Naive thymus-derived CD4-positive, alpha-beta T cell (primary cell): ENCODE data around the gene ADARB1. TPM values are rescaled to one million over a fixed set of nuclear protein-coding genes. Genes with fewer than 3 reads are reported as not detected.

Experiments
- ATAC-seq: fragments of 150-1000 bp; cut with Tn5 transposase; 2 replicates; pipeline ENCODE4 v1.10.0; 2021; ENCODE audit warnings: mild to moderate bottlenecking, moderate library complexity
- CTCF ChIA-PET: fragments of 350-600 bp; sonication (Branson Sonifier 250); formaldehyde crosslinking; loops from one replicate; lab custom pipeline; 2021; ENCODE audit warnings: antibody characterized with exemption; lab: Charles Lee
- POLR2A ChIA-PET: fragments of 350-600 bp; sonication (Branson Sonifier 250); formaldehyde crosslinking; loops from one replicate; lab custom pipeline; 2021; ENCODE audit warnings: antibody characterized with exemption, inconsistent platforms; lab: Charles Lee
- DNase-seq, 9 donors: peaks; one replicate each; pipeline versions ENCODE4 v3.0.0 to v3.0.0-alpha.2; 2020 to 2022; ENCODE audit warnings: mixed read lengths in 1 of 9
- H3K27ac ChIP-seq: one replicate; pipeline ENCODE4 v1.7.0; 2013; ENCODE audit warnings: mild to moderate bottlenecking, low read depth, low read length, moderate library complexity
- H3K27me3 ChIP-seq, 2 donors: one replicate each; pipeline ENCODE4 v1.7.0; 2013; ENCODE audit warnings: low read length in 2 of 2, mild to moderate bottlenecking in 2 of 2, moderate library complexity in 2 of 2; ENCODE audit not compliant: control insufficient read depth in 2 of 2, insufficient read depth in 2 of 2
- H3K36me3 ChIP-seq, 3 experiments: 1 replicate in 2 of 3; 2 replicates in 1 of 3; pipeline ENCODE4 v1.7.0; 2013; ENCODE audit warnings: low read length in 3 of 3, mild to moderate bottlenecking in 3 of 3, moderate library complexity in 1 of 3; ENCODE audit not compliant: insufficient read depth in 3 of 3, control insufficient read depth in 2 of 3
- H3K4me1 ChIP-seq, 2 donors: one replicate each; pipeline ENCODE4 v1.7.0; 2013; ENCODE audit warnings: low read length in 2 of 2, mild to moderate bottlenecking in 2 of 2, moderate library complexity in 1 of 2; ENCODE audit not compliant: control insufficient read depth in 2 of 2, insufficient read depth in 2 of 2
- H3K4me3 ChIP-seq: 2 replicates; pipeline ENCODE4 v1.7.0; 2013; ENCODE audit warnings: mild to moderate bottlenecking, low read length
- H3K9me3 ChIP-seq, 3 experiments: 1 replicate in 2 of 3; 2 replicates in 1 of 3; pipeline ENCODE4 v1.7.0; 2013; ENCODE audit warnings: low read length in 3 of 3; ENCODE audit not compliant: control insufficient read depth in 2 of 3
- H3K27ac Mint-ChIP-seq, 9 donors: one replicate each; pipeline ENCODE4 v1.8.0; 2020 to 2022; ENCODE audit warnings: mixed read lengths in 9 of 9, mild to moderate bottlenecking in 8 of 9, moderate library complexity in 5 of 9, inconsistent platforms in 2 of 9
- H3K27me3 Mint-ChIP-seq, 5 donors: one replicate each; pipeline ENCODE4 v1.8.0; 2021 to 2022; ENCODE audit warnings: mixed read lengths in 5 of 5, mild to moderate bottlenecking in 1 of 5
- H3K36me3 Mint-ChIP-seq, 5 donors: one replicate each; pipeline ENCODE4 v1.8.0; 2020 to 2022; ENCODE audit warnings: mixed read lengths in 5 of 5, mild to moderate bottlenecking in 3 of 5, inconsistent platforms in 1 of 5
- H3K4me1 Mint-ChIP-seq, 7 donors: one replicate each; pipeline ENCODE4 v1.8.0; 2020 to 2022; ENCODE audit warnings: mixed read lengths in 7 of 7, mild to moderate bottlenecking in 3 of 7, inconsistent platforms in 1 of 7
- H3K4me3 Mint-ChIP-seq, 10 donors: one replicate each; pipeline ENCODE4 v1.8.0; 2020 to 2022; ENCODE audit warnings: mild to moderate bottlenecking in 10 of 10, mixed read lengths in 10 of 10, moderate library complexity in 6 of 10, inconsistent platforms in 2 of 10
- H3K9me3 Mint-ChIP-seq, 11 donors: one replicate each; pipeline ENCODE4 v1.8.0; 2020 to 2022; ENCODE audit warnings: mixed read lengths in 11 of 11, mild to moderate bottlenecking in 4 of 11, inconsistent platforms in 1 of 11, moderate library complexity in 1 of 11
- intact Hi-C, 2 donors: fragments of 100-400 bp; cut with micrococcal nuclease; formaldehyde crosslinking; loops; one replicate each; pipeline ENCODE4 v1.15.1; 2023
- polyA plus RNA-seq, 2 donors: library from polyadenylated mRNA; unstranded; fragments of 300-500 nt; fragmentation: Illumina TruSeq; gene quantifications; one replicate each; pipeline ENCODE4 v1.2.3, GENCODE V29; 2021
- total RNA-seq, 6 experiments: library from RNA in 5 of 6; stranded (reverse) in 5 of 6; gene quantifications; 1 replicate in 5 of 6; 2 replicates in 1 of 6; pipeline ENCODE4 v1.2.3 and lab custom pipeline; 2021 to 2026

Gene ADARB1
- total and polyA plus RNA-seq, 7 experiments from 2014 or later, result 6.2 to 52.2 (median 38.4) TPM

DNA sequence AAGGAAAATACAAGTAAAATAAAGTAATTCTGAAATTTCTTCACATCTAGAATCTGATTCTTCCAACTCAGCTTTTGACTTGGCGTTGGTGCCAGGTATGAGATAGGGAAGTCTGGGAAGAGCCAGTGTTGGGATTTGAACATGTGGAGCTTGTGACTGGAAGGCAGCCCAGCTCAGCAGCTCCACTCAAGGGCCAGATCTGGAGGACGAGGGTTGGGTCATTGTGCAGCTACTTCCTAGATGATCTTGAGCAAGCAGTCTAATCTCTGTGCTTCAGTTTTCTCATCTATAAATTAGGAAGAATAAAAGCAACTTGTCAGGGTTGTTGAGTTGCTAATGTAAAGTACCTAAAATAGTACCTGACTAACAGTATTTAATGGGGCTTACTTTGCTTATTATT lies 5.0 kb downstream of the ADARB1 start:
- Mint-ChIP-seq H3K36me3 (peaks cover 0 to 12% (median 8%) of the 10 kb centered on the region in 5 donors), H3K27ac (peak overlapping the region; percentile 91 to 98 (median 94)), H3K4me3 (peak overlapping the region; percentile 56 to 92 (median 72)), H3K27me3 (no peaks in the 10 kb centered on the region), H3K9me3 (no peaks in the 10 kb centered on the region), H3K4me1 (peaks cover 67 to 90% (median 87%) of the 10 kb centered on the region in 7 donors)
- no peaks in the 10 kb centered on the region for H3K9me3 ChIP-seq
- peak overlapping the region; percentile 72 for H3K27ac ChIP-seq
- H3K36me3 ChIP-seq, result no peaks in the 10 kb centered on the region
- H3K4me1 ChIP-seq, result peaks cover 82 to 86% of the 10 kb centered on the region in 2 donors
- no peaks in the 10 kb centered on the region for H3K27me3 ChIP-seq
- no peak for ATAC-seq
- DNase-seq, result no peak
- H3K4me3 ChIP-seq, result peak overlapping the region; percentile 18
- POLR2A ChIA-PET, result interaction anchor here (1.0 to 2.3 kb wide), 7 partner anchors 10 to 46 kb away, joined by 3 to 7 read pairs (median 4); no protein-coding TSS in a partner anchor
- intact Hi-C loops, result loop anchor here (1.0 to 5.0 kb wide), 11 partner anchors 8 to 262 kb away; partner anchors contain the start of genes POFUT2 (in 1 of the 2), PTTG1IP (in 1 of the 2), SLX9 (in 1 of the 2) and SUMO3 (in 1 of the 2)
- CTCF ChIA-PET, result interaction anchor here (0.8 to 1.3 kb wide), 4 partner anchors 19 to 73 kb away, joined by 3 to 5 read pairs (median 3); no protein-coding TSS in a partner anchor

GRCh38 chr21:45080232-45080631 lies 5.9 kb downstream of the ADARB1 start:
- H3K9me3 ChIP-seq, result no peaks in the 10 kb centered on the region
- no peaks in the 10 kb centered on the region for H3K27me3 ChIP-seq
- no peaks in the 10 kb centered on the region for H3K36me3 ChIP-seq
- peaks cover 89 to 91% of the 10 kb centered on the region in 2 donors for H3K4me1 ChIP-seq
- ChIA-PET CTCF (interaction anchor here (1.3 to 1.4 kb wide), 2 partner anchors 10 to 50 kb away, joined by 3 read pairs; no protein-coding TSS in a partner anchor), POLR2A (interaction anchor here (1.1 to 1.6 kb wide), 2 partner anchors 10 to 37 kb away, joined by 3 read pairs; no protein-coding TSS in a partner anchor)
- Mint-ChIP-seq H3K9me3 (no peaks in the 10 kb centered on the region), H3K4me3 (peak overlapping the region; percentile 8 to 92 (median 72)), H3K36me3 (peaks cover 0 to 12% (median 8%) of the 10 kb centered on the region in 5 donors), H3K27ac (peak overlapping the region; percentile 91 to 98 (median 94)), H3K4me1 (peaks cover 74 to 99% (median 96%) of the 10 kb centered on the region in 7 donors), H3K27me3 (no peaks in the 10 kb centered on the region)
- DNase-seq (no peak), ATAC-seq (no peak)
- peak overlapping the region; percentile 72 for H3K27ac ChIP-seq
- no peak overlapping the region for H3K4me3 ChIP-seq
- intact Hi-C loops, result no loop called here

- Histone ChIP-seq H3K4me1 (peaks cover 91 to 96% of the 10 kb centered on the region in 2 donors), H3K9me3 (no peaks in the 10 kb centered on the region), H3K4me3 (no peak overlapping the region), H3K36me3 (no peaks in the 10 kb centered on the region), H3K27ac (peak overlapping the region; percentile 72), H3K27me3 (no peaks in the 10 kb centered on the region)
- no peak for ATAC-seq
- POLR2A ChIA-PET, result interaction anchor here (1.1 to 1.6 kb wide), 2 partner anchors 10 to 37 kb away, joined by 3 read pairs; no protein-coding TSS in a partner anchor
- H3K27ac Mint-ChIP-seq, result peak overlapping the region; percentile 85 to 98 (median 93)
- CTCF ChIA-PET, result interaction anchor here (1.3 to 1.4 kb wide), 2 partner anchors 10 to 49 kb away, joined by 3 read pairs; no protein-coding TSS in a partner anchor
- peak overlapping the region; percentile 63 to 92 (median 68) for H3K4me3 Mint-ChIP-seq
- peak in 2 of 9 donors; percentile 44 to 60 for DNase-seq
- intact Hi-C loops, result no loop called here
- no peaks in the 10 kb centered on the region for H3K9me3 Mint-ChIP-seq
- H3K27me3 Mint-ChIP-seq, result no peaks in the 10 kb centered on the region
- peaks cover 0 to 12% (median 6%) of the 10 kb centered on the region in 5 donors for H3K36me3 Mint-ChIP-seq
- H3K4me1 Mint-ChIP-seq, result peaks cover 73 to 100% (median 98%) of the 10 kb centered on the region in 7 donors
Measured at GRCh38 chr21:45080639-45081414, 6.4 kb downstream of the ADARB1 start.

DNA sequence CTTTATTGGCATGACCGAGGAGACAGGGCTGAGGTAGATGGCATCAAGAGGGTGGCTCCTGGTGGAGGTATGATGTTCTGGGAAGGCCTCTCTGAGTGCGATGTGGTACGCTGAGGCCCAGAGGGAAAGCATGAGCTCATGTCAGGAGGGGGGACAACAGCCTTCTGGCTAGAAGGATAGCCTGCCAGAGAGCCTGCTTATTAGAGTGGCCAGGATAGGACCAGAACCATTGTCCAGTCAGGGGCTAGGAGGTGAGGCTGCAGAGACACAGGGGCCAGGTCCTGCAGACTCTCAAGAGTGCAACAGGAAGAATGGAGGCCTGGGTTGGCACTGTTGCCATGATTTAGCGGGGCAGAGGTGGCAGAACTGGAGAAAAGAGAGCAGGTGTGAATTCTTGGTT lies 7.3 kb downstream of the ADARB1 start:
- DNase-seq, result no peak
- ChIA-PET CTCF (no interaction called here), POLR2A (interaction anchor here (1.6 kb wide), 1 partner anchor 36 kb away, joined by 3 read pairs; no protein-coding TSS in a partner anchor)
- Histone ChIP-seq H3K4me1 (peaks cover 91 to 97% of the 10 kb centered on the region in 2 donors), H3K9me3 (no peaks in the 10 kb centered on the region), H3K4me3 (peak overlapping the region; percentile 12), H3K27me3 (no peaks in the 10 kb centered on the region), H3K36me3 (no peaks in the 10 kb centered on the region), H3K27ac (peak overlapping the region; percentile 72)
- ATAC-seq, result no peak
- H3K36me3 Mint-ChIP-seq, result peaks cover 0 to 12% (median 6%) of the 10 kb centered on the region in 5 donors
- H3K27me3 Mint-ChIP-seq, result no peaks in the 10 kb centered on the region
- intact Hi-C loops, result no loop called here
- H3K4me3 Mint-ChIP-seq, result peak overlapping the region; percentile 63 to 92 (median 68)
- H3K4me1 Mint-ChIP-seq, result peaks cover 75 to 100% (median 98%) of the 10 kb centered on the region in 7 donors
- no peaks in the 10 kb centered on the region for H3K9me3 Mint-ChIP-seq
- H3K27ac Mint-ChIP-seq, result peak overlapping the region; percentile 89 to 98 (median 93)

DNA sequence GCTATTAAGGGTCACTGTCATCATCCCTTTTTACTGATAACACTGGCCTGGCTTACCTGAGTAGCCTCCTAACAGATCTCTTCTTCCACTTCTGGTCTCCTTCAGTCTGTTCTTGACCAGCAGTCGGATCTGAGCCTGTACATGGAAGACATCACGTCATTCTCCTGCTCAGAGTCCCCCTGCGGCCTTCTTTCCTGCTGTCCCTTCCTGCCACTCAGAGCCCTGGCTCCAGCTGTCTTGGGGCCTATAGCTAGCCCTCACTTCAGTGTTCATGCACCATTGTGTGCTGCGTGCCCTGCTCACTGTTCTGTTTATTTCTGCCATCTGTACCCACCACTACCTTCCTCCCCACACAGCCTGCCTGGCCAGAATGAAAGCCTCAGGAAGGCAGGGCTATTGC lies 8.4 kb downstream of the ADARB1 start:
- H3K4me1 ChIP-seq, result peaks cover 92 to 99% of the 10 kb centered on the region in 2 donors
- H3K27me3 ChIP-seq, result no peaks in the 10 kb centered on the region
- H3K27me3 Mint-ChIP-seq, result no peaks in the 10 kb centered on the region
- no peak for ATAC-seq
- ChIA-PET POLR2A (no interaction called here), CTCF (interaction anchor here (0.6 kb wide), 1 partner anchor 45 kb away, joined by 4 read pairs; no protein-coding TSS in a partner anchor)
- H3K4me3 Mint-ChIP-seq, result peak overlapping the region in 5 of 10 donors; percentile 17 to 75 (median 18)
- no peaks in the 10 kb centered on the region for H3K36me3 ChIP-seq
- no peak overlapping the region for H3K27ac ChIP-seq
- DNase-seq, result no peak
- no peak overlapping the region for H3K4me3 ChIP-seq
- H3K36me3 Mint-ChIP-seq, result peaks cover 0 to 17% (median 6%) of the 10 kb centered on the region in 5 donors
- intact Hi-C loops, result no loop called here
- H3K9me3 ChIP-seq, result no peaks in the 10 kb centered on the region
- peak overlapping the region; percentile 53 to 98 (median 93) for H3K27ac Mint-ChIP-seq
- peaks cover 84 to 100% (median 99%) of the 10 kb centered on the region in 7 donors for H3K4me1 Mint-ChIP-seq
- H3K9me3 Mint-ChIP-seq, result no peaks in the 10 kb centered on the region

DNA sequence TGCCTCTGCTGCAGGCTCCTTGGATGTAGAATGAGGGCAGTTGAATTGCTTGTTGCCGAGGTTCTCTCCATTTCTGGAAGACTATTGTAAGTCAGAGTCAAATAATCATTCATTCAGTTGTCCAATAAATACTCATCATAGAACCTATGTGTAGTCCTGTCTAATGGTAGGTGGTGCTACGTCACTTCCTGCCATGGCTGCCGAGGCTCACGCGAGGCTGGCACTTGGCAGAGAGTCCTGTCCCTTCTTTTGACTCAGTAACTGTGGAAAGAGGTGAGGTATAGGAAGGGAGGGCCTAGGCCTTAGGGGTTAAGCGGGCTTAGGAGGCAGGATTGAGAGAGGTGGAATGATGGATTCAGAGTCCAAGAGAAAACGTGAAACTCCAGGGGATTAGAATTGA lies 9.7 kb downstream of the ADARB1 start:
- H3K27me3 ChIP-seq, result no peaks in the 10 kb centered on the region
- no peak for ATAC-seq
- no peaks in the 10 kb centered on the region for H3K9me3 ChIP-seq
- no peak for DNase-seq
- H3K36me3 ChIP-seq, result no peaks in the 10 kb centered on the region
- intact Hi-C loops, result no loop called here
- H3K27ac Mint-ChIP-seq, result peak overlapping the region; percentile 54 to 98 (median 93)
- H3K27ac ChIP-seq, result no peak overlapping the region
- H3K4me3 ChIP-seq, result no peak overlapping the region
- peak overlapping the region in 9 of 10 donors; percentile 8 to 75 (median 27) for H3K4me3 Mint-ChIP-seq
- peaks cover 0 to 20% (median 6%) of the 10 kb centered on the region in 5 donors for H3K36me3 Mint-ChIP-seq
- no peaks in the 10 kb centered on the region for H3K9me3 Mint-ChIP-seq
- ChIA-PET POLR2A (interaction anchor here (0.8 kb wide), 1 partner anchor 168 kb away, joined by 3 read pairs; no protein-coding TSS in a partner anchor), CTCF (interaction anchor here (1.0 kb wide), 1 partner anchor 54 kb away, joined by 4 read pairs; no protein-coding TSS in a partner anchor)
- H3K4me1 ChIP-seq, result peaks cover 87 to 93% of the 10 kb centered on the region in 2 donors
- no peaks in the 10 kb centered on the region for H3K27me3 Mint-ChIP-seq
- peaks cover 81 to 100% (median 99%) of the 10 kb centered on the region in 7 donors for H3K4me1 Mint-ChIP-seq
